ENCODE results near the gene CAMTA1. TPM values are rescaled to one million over a fixed set of nuclear protein-coding genes. Genes with fewer than 3 reads are reported as not detected.
A peak's percentile ranks its signal among the peaks of the same experiment; 100 is the strongest.

Gene CAMTA1
- total RNA-seq, 1 donor from 2014 or later: 62.9 TPM

DNA sequence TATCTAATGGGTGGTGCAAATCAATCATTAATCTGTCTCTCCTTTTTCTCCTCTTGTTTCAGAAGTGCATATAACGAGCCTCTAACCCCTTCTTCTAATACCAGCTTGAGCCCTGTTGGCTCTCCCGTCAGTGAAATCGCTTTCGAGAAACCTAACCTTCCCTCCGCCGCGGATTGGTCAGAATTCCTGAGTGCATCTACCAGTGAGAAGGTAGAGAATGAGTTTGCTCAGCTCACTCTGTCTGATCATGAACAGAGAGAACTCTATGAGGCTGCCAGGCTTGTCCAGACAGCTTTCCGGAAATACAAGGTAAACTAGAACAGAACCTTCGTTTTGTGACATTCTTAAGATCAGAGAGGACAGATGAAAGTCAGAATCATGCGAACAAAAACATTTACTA is 960.5 kb downstream of the CAMTA1 start:
- Histone ChIP-seq H3K36me3 (no peaks in the 10 kb centered on the region), H3K4me3 (no peak overlapping the region), H3K27ac (no peak overlapping the region), H3K27me3 (no peaks in the 10 kb centered on the region), H3K4me1 (no peaks in the 10 kb centered on the region), H3K9me3 (no peaks in the 10 kb centered on the region)
- intact Hi-C loops (cut with DNase I): no loop called here
- TF ChIP-seq POLR2AphosphoS5 (IDR thresholded peaks at IDR 0.05; ENCODE audit: insufficient read depth in 1 of 2, low read depth in 1 of 2) (peak in 1 of 2 donors; percentile 78), POLR2A (IDR thresholded peaks at IDR 0.05) (no peak)
- TF ChIP-seq, protein P1, sequence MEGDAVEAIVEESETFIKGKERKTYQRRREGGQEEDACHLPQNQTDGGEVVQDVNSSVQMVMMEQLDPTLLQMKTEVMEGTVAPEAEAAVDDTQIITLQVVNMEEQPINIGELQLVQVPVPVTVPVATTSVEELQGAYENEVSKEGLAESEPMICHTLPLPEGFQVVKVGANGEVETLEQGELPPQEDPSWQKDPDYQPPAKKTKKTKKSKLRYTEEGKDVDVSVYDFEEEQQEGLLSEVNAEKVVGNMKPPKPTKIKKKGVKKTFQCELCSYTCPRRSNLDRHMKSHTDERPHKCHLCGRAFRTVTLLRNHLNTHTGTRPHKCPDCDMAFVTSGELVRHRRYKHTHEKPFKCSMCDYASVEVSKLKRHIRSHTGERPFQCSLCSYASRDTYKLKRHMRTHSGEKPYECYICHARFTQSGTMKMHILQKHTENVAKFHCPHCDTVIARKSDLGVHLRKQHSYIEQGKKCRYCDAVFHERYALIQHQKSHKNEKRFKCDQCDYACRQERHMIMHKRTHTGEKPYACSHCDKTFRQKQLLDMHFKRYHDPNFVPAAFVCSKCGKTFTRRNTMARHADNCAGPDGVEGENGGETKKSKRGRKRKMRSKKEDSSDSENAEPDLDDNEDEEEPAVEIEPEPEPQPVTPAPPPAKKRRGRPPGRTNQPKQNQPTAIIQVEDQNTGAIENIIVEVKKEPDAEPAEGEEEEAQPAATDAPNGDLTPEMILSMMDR (IDR thresholded peaks at IDR 0.05): no peak
- no peak for DNase-seq (ENCODE audit: extremely low spot score in 2 of 2)

DNA sequence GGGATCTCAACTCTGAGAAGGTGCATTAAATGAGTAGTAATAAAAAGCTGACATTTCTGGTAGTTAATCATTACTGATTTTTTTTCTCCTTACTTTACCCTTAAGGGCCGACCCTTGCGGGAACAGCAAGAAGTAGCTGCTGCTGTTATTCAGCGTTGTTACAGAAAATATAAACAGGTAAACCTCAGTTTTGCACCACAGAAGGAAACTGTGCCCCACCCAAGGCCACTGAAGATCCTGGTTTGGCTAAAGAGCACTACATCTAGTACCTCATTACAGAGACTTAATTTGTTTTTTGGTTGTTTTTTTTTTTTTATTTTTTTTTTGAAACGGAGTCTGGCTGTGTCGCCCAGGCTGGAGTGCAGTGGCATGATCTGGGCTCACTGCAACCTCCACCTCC is 962.4 kb downstream of the CAMTA1 start:
- Histone ChIP-seq H3K4me1 (peaks cover 4% of the 10 kb centered on the region), H3K27me3 (no peaks in the 10 kb centered on the region), H3K4me3 (no peak overlapping the region), H3K36me3 (no peaks in the 10 kb centered on the region), H3K27ac (no peak overlapping the region), H3K9me3 (no peaks in the 10 kb centered on the region)
- peak in 1 of 2 donors; percentile 34 for DNase-seq (ENCODE audit: extremely low spot score in 2 of 2)
- TF ChIP-seq, protein P1 (IDR thresholded peaks at IDR 0.05): no peak
- TF ChIP-seq POLR2A (IDR thresholded peaks at IDR 0.05) (no peak), POLR2AphosphoS5 (IDR thresholded peaks at IDR 0.05; ENCODE audit: insufficient read depth in 1 of 2, low read depth in 1 of 2) (no peak)
- intact Hi-C loops (cut with DNase I): no loop called here

DNA sequence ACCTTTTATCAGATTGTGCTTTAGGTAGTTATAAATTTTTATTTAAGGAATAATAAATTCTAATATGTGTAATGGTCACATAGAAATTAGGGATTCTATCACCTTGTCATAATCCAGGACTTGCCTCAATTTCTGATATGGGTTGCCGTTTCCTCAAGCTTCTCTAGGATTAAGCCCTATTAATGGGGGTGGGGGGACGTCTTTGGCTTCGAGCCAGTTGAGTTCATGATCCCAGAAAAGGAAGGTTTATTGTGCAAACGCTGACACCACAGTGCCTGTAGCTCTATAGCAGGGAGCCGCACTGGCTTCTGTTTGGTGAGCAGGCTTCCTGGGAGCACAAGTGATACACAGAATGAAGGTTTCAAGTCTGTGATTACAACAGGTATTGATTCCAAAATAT is 963.9 kb downstream of the CAMTA1 start:
- Histone ChIP-seq H3K36me3 (no peaks in the 10 kb centered on the region), H3K27me3 (no peaks in the 10 kb centered on the region), H3K4me1 (peaks cover 4% of the 10 kb centered on the region), H3K27ac (no peak overlapping the region), H3K9me3 (no peaks in the 10 kb centered on the region), H3K4me3 (no peak overlapping the region)
- TF ChIP-seq POLR2A (IDR thresholded peaks at IDR 0.05) (no peak), POLR2AphosphoS5 (IDR thresholded peaks at IDR 0.05; ENCODE audit: insufficient read depth in 1 of 2, low read depth in 1 of 2) (no peak)
- TF ChIP-seq, protein P1 (IDR thresholded peaks at IDR 0.05): no peak
- no peak for DNase-seq (ENCODE audit: extremely low spot score in 2 of 2)
- intact Hi-C loops (cut with DNase I): no loop called here

DNA sequence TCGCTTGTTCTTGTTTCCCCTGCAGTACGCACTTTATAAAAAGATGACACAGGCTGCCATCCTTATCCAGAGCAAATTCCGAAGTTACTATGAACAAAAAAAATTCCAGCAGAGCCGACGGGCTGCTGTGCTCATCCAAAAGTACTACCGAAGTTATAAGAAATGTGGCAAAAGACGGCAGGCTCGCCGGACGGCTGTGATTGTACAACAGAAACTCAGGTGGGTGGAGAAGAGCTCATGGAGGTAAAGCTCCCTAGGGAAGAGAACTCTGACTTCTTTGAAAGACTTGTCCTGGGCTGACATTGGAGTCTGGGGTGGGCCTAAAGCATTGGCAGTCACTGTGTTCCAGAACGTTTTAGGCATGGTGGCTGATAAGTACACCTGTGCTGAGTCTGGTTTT is 965.9 kb downstream of the CAMTA1 start:
- H3K27me3 ChIP-seq: no peaks in the 10 kb centered on the region
- no peaks in the 10 kb centered on the region for H3K36me3 ChIP-seq
- intact Hi-C loops (cut with DNase I): loop anchor here (2.0 kb wide), 1 partner anchor 78 kb away; no protein-coding TSS in a partner anchor
- no peak for DNase-seq (ENCODE audit: extremely low spot score in 2 of 2)
- H3K9me3 ChIP-seq: no peaks in the 10 kb centered on the region
- H3K4me1 ChIP-seq: peaks cover 4% of the 10 kb centered on the region
- H3K4me3 ChIP-seq: no peak overlapping the region
- H3K27ac ChIP-seq: no peak overlapping the region
- TF ChIP-seq POLR2AphosphoS5 (IDR thresholded peaks at IDR 0.05; ENCODE audit: insufficient read depth in 1 of 2, low read depth in 1 of 2): no peak
- no peak for TF ChIP-seq POLR2A (IDR thresholded peaks at IDR 0.05)
- TF ChIP-seq, protein P1 (IDR thresholded peaks at IDR 0.05): no peak

DNA sequence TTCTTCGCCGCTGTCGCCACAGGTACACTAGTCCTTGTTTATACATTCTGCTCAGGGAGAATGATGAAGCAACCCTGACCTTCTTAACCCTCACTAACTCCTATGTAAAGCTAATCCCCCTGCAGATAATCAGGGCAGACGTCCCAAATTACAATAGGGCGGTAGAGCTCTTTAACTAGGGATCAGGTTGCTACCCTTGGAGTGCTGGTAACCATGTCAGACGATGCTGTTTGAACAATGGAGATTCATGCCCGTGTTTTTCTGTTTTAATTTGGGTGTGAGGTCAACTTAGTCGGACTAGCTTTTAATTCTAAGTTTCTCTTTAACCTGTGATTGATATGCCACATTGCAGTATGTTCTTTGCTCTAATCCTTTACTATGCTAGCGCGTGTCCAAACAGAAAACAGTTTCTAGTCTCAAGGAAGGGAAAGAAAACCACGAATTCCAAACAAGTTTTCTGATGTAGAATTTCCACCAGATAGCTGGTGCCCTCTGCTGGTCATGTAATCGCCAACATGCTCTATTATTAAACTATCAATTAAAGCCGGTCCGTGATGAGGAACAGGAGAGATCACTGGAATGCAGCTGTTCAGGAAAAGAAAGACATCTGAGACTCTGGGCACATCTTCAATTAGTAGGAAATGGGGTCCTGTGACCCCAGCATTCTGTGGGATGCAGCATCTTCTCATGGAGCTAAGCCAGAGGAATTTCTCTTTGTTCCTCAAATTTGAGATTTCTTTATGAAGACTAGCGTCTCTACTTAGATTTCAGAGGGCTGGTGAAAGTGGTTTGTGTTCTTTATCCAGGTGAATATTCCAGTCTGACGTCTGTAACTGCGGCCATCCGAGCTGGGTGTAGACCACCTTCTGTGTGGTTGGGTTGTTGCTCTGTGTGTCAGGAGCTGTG is 967.5 kb downstream of the CAMTA1 start:
- H3K27me3 ChIP-seq: no peaks in the 10 kb centered on the region
- intact Hi-C loops (cut with DNase I): no loop called here
- peak overlapping the region; percentile 16 for H3K27ac ChIP-seq
- TF ChIP-seq POLR2AphosphoS5 (IDR thresholded peaks at IDR 0.05; ENCODE audit: insufficient read depth in 1 of 2, low read depth in 1 of 2) (peak in 1 of 2 donors; percentile 70), POLR2A (IDR thresholded peaks at IDR 0.05) (no peak)
- TF ChIP-seq, protein P1 (IDR thresholded peaks at IDR 0.05): peak; percentile 75 to 90 (median 79)
- no peak for DNase-seq (ENCODE audit: extremely low spot score in 2 of 2)
- H3K9me3 ChIP-seq: no peaks in the 10 kb centered on the region
- peak overlapping the region; percentile 20 to 24 for H3K4me3 ChIP-seq
- H3K36me3 ChIP-seq: no peaks in the 10 kb centered on the region
- peaks cover 4% of the 10 kb centered on the region for H3K4me1 ChIP-seq
